Activated CD8-positive, alpha-beta memory T cell treated with anti-CD3 and anti-CD28 coated beads for 24 hours (primary cell): ENCODE measurements around the gene LRBA.
"Not testable (repeated sequence)": the region's sequence is repeated elsewhere in the genome, so short reads cannot be mapped to it uniquely, and the experiment has no call there.

Source experiments
- DNase-seq: peaks from one replicate; pipeline ENCODE4 v3.0.0-alpha.2; 2020

LRBA gene

GRCh38 chr4:150583287-150584110 lies 431.6 kb downstream of the LRBA start:
- DNase-seq = no peak

DNA sequence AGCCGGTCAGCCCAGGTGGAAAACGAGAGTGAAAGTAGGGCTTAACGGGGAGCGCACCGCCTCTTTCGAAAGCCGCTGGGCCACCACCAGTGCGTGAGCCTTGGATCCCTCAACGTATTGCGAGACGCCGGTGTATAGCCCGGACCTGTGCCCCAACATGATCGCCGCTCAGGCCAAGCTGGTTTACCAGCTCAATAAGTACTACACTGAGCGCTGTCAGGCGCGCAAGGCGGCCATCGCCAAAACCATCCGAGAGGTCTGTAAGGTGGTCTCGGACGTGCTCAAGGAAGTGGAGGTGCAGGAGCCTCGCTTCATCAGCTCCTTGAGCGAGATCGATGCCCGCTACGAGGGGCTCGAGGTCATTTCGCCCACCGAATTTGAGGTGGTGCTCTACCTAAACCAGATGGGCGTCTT lies 432.2 kb downstream of the LRBA start:
- DNase-seq = no peak

DNA sequence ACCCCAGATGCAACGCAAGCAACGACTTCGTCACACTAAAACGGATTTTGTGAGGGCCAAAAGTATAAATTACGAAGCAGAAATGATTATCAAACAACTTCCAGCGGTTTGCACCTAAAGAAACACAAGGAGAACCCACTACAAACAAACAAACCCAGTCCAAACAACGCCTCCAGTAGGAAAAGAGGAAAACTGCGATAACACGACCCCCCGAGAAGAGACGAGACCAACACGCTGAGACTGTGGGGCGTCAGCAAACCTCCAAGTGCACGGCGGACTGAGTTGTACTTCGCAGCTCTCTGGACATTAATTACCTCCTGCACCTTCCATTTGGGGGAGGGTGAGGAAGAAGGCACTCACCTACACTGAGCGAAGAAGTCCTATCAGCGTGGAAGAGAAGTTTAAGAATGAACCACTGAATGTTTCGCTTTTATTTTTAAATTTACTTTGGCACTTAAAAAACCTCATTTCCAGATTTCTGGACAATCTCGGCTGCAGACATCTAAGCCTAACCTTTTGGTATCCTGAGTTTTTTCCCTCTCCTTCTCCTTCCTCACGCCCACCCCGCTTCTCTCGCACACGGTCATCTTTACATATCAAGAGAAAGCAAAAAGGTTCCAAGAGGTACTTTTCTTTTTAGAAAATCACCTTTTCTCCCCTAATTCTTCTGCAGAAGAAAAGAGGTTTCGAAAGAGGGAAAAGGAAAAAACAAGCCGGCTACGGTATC lies 432.8 kb downstream of the LRBA start, which contains the start of gene MAB21L2:
TSS of gene MAB21L2 (plus strand) at position 6 of the 727 bp plus-strand sequence. CDS start 879 bp downstream, outside the sequence.
- no peak for DNase-seq

GRCh38 chr4:150581641-150582051 lies 433.4 kb downstream of the LRBA start:
- DNase-seq = no peak

DNA sequence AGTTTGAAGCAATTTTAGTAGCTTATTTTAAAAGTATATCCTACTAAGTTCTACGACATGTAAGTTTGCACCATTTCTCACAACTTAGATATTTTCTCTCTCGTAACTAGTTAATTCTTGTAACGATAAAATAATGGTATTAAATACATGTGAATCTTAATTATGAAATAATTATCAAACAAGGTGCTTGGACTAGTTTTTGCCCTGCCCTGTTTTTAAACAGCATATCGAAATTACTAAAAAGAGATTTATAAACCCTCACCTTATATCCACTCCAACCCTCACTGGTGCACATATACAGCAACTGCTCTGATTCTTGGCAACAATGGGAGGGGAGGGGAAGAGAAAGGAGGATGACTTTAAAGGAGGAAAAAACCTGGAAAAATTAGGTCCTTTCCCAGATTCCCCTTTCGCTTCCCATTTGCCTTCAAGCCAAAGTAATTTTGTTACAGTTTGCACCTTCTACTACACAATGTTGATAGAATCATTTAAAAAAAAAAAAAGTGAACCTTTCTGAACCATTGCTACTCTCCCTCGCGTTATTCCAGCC lies 434.0 kb downstream of the LRBA start:
- DNase-seq = no peak

GRCh38 chr4:150580306-150580705 lies 434.8 kb downstream of the LRBA start:
- no peak for DNase-seq

DNA sequence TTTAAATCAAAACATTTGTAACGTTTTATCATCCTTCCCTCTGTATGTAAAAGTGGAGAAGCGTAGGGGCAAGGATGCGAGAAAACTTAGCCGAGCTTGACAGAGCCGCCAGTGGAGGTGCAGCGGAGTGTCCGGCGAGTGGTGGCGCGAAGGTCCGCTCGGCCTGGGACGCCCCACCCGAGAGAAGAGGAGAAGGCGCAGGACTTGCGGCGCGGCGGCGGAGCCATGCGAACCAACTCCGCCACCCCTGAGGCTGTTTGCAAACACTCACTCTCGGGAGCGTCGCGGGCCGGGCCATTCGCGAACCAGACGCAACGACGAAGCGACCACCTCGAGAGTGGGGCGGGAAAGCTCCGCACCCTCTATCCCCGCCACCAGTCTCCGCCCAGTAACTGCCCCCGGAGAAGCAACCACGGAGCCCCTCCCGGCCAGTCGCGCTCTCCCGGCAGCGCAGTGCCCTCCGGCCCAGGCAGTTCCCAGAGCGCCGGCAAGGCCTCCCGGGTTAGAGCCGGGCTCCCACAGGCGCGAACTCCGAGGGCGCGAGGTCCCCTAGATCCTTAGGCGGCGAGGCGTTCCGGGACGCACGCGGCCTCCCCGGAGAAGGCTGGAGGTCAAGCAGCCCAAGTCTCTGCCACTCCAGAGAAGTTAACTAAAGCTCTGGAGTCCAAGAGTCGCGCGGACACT lies 435.4 kb downstream of the LRBA start:
- DNase-seq = no peak

DNA sequence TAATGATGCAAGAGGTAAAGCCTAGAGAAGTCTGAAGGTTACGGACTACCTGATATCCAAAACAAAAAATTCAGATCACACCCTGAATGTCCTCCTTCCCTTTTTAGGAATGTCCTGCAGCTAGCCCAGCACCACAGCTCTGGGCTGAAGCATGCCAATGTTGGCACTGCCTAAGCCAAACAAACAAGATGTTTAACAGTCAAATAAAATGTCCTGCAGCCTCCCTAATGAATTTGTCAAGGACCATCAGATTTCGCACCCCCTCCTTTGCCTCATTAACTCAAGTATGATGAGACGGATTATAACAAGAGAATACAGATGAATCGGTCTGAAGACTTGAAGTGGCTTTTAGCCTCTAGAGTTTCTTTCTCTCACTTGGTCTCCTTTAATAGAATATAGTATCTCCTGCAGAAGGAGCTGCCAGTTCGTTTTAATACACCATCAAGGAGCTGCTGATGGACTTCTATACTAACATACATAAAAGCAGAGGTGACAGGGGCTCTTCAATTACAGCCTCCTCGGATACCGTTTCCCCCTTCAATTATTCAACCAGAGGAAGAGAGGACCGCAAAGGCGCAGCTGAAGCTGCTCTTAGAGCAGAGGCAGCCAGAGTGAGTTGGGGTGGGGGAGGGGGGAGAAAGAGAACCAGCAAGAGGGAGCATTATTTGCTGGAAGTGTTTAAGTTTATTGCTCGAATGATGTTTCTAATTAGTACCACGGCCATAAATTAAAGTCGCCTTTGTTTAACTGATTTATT lies 436.2 kb downstream of the LRBA start:
- DNase-seq = no peak

GRCh38 chr4:150577796-150578195 lies 437.3 kb downstream of the LRBA start:
- DNase-seq = no peak

- no peak for DNase-seq
Observed at GRCh38 chr4:150574678-150575077, 440.4 kb downstream of the LRBA start.

GRCh38 chr4:150573534-150573933 lies 441.6 kb downstream of the LRBA start:
- no peak for DNase-seq

- no peak for DNase-seq
Observed at GRCh38 chr4:150572704-150573504, 442.2 kb downstream of the LRBA start.

DNA sequence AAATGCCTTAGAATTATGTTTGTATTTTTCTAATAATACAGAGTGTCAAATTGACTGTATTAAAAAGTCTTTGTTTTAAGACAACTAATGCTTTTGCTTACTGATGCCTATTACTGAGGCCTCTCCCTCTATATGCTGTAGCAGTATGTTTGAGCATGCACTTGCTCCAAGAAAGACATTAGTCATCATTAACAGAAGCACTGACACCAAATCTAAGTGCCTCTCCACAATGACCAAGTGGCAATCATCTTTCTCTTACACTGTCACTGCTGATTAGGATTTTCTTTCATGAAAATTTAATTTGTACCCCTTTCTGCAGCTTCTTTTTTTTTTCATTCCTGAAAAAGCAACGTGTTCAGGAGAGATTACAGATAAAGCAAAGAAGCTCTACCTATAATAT lies 444.2 kb downstream of the LRBA start:
- DNase-seq = no peak

DNA sequence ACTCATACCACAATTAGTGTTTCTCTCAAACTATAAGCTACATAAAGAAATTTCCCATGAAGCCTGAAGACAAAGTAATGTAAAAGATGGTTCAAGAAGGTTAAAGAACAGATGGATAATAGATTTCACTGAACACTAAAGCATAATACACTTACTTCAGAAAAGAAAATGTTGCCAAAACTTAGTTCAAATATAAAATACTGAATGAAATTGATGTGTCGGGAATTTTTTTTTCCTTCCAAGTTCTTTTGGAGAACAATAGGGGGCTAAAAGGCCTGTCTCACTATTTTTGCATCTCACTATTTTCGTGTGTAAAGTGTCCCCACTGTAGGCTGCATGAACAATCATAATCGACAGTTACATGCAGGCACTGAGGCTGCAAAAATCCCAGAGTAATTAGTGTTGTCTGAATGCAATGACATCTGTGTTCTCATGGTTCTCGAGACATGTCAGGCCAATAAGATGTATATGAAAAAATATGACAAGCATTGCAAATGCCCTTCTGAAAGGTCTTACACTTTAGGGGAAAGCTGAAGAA lies 445.0 kb downstream of the LRBA start:
- DNase-seq = no peak

GRCh38 chr4:150569384-150569987 lies 445.6 kb downstream of the LRBA start:
- no peak for DNase-seq

DNA sequence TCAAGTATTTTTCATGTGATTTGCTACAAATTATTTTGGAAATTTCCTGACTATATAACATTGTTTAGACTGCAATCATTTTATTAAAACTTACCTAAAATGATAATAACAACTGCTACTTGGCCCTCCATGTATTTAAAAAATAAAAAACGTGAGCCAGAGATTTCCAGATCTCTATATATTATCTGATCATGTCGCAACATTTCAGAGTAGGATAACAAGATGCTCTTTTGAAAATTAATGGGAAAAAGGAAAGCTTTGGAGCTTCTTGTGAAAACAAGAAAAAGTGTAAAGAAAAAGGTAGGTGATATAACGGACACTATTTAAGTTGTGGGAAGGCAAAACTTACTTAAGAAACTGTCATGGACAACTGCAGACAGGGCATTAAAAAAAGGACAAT lies 448.0 kb downstream of the LRBA start:
- no peak for DNase-seq

DNA sequence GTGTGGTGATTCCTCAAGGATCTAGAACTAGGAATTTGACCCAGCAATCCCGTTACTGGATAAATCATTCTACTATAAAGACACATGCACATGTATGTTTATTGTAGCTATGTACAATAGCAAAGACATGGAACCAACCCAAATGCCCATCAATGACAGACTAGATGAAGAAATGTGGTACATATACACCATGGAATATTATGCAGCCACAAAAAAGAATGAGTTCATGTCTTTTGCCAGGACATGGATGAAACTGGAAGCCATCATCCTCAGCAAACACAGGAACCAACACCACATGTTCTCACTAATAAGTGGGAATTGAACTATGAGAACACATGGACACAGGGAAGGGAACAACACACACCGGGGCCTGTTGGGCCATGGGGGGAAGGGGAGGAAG lies 450.1 kb downstream of the LRBA start:
- not testable (repeated sequence) for DNase-seq

- DNase-seq = no peak
Observed at GRCh38 chr4:150562751-150563150, 452.3 kb downstream of the LRBA start.

DNA sequence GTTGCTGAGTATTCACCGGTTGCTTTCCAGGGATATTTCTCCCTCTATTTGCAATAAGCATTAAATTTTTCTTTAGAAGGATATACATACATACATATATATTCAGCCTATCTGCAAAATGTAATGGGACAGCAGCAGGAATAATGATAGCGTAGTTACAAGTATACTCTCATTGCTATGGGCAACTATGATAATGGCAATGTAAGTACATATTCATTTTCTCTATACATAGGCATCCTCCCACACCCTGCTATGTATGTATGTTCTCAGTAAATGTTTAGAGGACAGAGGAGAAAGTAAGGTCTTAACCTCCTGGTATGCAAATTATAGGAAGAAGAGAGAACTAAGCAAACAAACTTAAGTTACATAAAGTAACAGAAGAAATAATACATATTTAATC lies 452.8 kb downstream of the LRBA start:
- DNase-seq = no peak

DNA sequence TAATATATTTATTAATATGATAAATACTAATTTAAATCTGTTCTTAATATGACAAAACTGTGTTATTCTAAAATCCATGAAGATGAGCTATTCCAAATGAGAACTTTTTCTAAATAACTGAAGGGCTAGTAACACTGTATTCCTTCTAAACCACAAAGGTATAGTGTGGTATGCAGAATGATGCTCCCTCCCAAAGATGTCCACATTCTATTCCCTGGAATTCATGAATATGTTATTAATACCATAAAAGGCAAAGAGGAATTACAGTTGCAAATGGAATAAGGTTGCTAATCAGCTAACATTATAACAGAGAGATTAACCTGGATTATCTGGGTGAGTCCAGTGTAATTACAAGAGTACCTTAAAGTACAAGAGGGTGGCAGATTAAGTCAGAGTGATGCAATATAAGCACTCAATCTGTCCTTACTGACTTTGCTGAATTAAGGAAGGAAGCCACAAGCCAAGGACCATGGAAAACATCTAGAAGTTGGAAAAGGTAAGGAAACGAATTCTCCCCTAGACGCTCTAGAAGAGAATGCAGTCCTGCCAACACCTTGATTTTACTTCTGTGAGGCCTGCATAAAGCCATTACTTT lies 453.8 kb downstream of the LRBA start:
- DNase-seq = no peak
